Measurements from ENCODE around the gene PRR18.

Gene PRR18

DNA sequence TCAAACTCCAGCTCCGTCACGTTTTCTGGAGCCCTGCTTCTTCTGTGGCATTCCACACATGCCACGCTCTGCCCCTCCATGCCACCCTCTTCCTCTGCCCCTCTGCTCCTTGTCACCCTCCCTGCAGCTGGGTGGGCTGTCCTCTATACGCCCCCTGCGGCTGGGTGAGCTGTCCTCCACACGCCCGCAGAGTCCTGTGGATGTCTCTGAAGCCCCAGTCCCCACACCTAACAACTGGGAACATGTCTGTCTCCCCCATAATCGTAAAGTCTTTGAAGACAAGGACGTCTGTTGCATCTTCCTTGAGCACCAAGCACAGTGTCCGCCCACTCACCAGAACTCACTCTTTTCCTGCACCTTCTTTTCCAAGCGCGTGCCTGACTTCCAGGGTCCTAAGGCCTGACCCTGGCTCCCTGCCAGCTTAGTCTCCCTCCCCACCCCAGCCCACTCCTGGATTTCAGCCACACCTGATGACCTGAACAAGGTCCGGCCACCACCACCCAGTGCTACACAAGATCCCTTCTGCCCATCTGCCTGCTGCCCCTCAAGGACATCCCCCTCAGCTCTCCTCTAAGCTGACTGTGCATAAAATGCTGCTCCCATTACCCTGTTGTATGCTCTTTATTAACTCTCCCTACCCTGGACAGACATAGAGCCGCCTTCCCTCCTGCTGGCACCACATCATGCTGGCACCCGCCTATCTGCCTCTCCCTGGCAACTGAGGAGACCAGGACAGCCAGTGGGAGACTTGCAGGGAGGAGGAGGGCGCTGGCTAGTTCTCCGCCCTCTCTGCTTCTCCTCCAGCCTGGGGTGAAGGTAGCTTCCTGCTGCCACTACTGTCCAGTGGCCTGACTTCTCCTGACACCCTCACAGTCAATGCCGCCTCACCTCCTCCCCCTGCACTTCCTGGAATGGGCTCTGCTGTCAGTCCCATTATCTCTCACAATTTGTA lies 10.7 kb upstream of the PRR18 start:
- POLR2A ChIA-PET, result no interaction called here
- DNase-seq (ENCODE audit: extremely low spot score), result no peak

GRCh38 chr6:166318227-166318626 lies 10.0 kb upstream of the PRR18 start:
- TF ChIP-seq L3MBTL2 (conservative IDR thresholded peaks at IDR 0.05) (no peak), SUZ12 (IDR thresholded peaks at IDR 0.05) (no peak), ELF4 (IDR thresholded peaks at IDR 0.05) (no peak), NFRKB (IDR thresholded peaks at IDR 0.05) (no peak), FOXM1 (IDR thresholded peaks at IDR 0.05; ENCODE audit: borderline replicate concordance) (no peak), FOXA1 (IDR thresholded peaks at IDR 0.05) (no peak), LEF1 (IDR thresholded peaks at IDR 0.05; ENCODE audit: borderline replicate concordance) (no peak), ARNT (IDR thresholded peaks at IDR 0.05) (no peak), TARDBP (IDR thresholded peaks at IDR 0.05) (no peak), ZNF384 (IDR thresholded peaks at IDR 0.05) (no peak), FOXK2 (IDR thresholded peaks at IDR 0.05) (no peak), SP1 (IDR thresholded peaks at IDR 0.05) (no peak), CTBP1 (IDR thresholded peaks at IDR 0.05; ENCODE audit: borderline replicate concordance) (no peak)
- TF ChIP-seq, protein P1, sequence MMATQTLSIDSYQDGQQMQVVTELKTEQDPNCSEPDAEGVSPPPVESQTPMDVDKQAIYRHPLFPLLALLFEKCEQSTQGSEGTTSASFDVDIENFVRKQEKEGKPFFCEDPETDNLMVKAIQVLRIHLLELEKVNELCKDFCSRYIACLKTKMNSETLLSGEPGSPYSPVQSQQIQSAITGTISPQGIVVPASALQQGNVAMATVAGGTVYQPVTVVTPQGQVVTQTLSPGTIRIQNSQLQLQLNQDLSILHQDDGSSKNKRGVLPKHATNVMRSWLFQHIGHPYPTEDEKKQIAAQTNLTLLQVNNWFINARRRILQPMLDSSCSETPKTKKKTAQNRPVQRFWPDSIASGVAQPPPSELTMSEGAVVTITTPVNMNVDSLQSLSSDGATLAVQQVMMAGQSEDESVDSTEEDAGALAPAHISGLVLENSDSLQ (IDR thresholded peaks at IDR 0.05), result no peak
- ChIA-PET CTCF (interaction anchor here (0.6 to 1.2 kb wide), 2 partner anchors 63 to 82 kb away, joined by 3 to 4 read pairs; no protein-coding TSS in a partner anchor), POLR2A (no interaction called here)
- DNase-seq (ENCODE audit: extremely low spot score), result no peak

More for the DNA sequence above, 10.7 kb upstream of the PRR18 start:
- CTCF ChIA-PET, result interaction anchor here (0.6 to 1.2 kb wide), 2 partner anchors 63 to 82 kb away, joined by 3 to 4 read pairs; no protein-coding TSS in a partner anchor
- TF ChIP-seq LEF1 (IDR thresholded peaks at IDR 0.05; ENCODE audit: borderline replicate concordance) (no peak), CTBP1 (IDR thresholded peaks at IDR 0.05; ENCODE audit: borderline replicate concordance) (no peak), L3MBTL2 (conservative IDR thresholded peaks at IDR 0.05) (no peak), SP1 (IDR thresholded peaks at IDR 0.05) (no peak), ARNT (IDR thresholded peaks at IDR 0.05) (no peak), NFRKB (IDR thresholded peaks at IDR 0.05) (no peak), ELF4 (IDR thresholded peaks at IDR 0.05) (no peak), BHLHE40 (IDR thresholded peaks at IDR 0.05; ENCODE audit: borderline replicate concordance) (no peak)

- DNase-seq (ENCODE audit: extremely low spot score), result no peak
- TF ChIP-seq TARDBP (IDR thresholded peaks at IDR 0.05) (no peak), FOXM1 (IDR thresholded peaks at IDR 0.05; ENCODE audit: borderline replicate concordance) (no peak), BHLHE40 (IDR thresholded peaks at IDR 0.05; ENCODE audit: borderline replicate concordance) (no peak), HDGF (IDR thresholded peaks at IDR 0.05; ENCODE audit: borderline replicate concordance) (no peak), SUZ12 (IDR thresholded peaks at IDR 0.05) (no peak), ARNT (IDR thresholded peaks at IDR 0.05) (no peak), FOXA1 (IDR thresholded peaks at IDR 0.05) (no peak), CTBP1 (IDR thresholded peaks at IDR 0.05; ENCODE audit: borderline replicate concordance) (no peak), ZNF384 (IDR thresholded peaks at IDR 0.05) (no peak), L3MBTL2 (conservative IDR thresholded peaks at IDR 0.05) (no peak), NFRKB (IDR thresholded peaks at IDR 0.05) (no peak)
- TF ChIP-seq, protein P1 (IDR thresholded peaks at IDR 0.05), result no peak
- CTCF ChIA-PET, result interaction anchor here (0.6 to 1.2 kb wide), 2 partner anchors 64 to 83 kb away, joined by 3 to 4 read pairs; no protein-coding TSS in a partner anchor
- POLR2A ChIA-PET, result no interaction called here
These were observed 9.3 kb upstream of the PRR18 start for GRCh38 chr6:166317261-166318212.

- DNase-seq (ENCODE audit: extremely low spot score), result no peak
- TF ChIP-seq TARDBP (IDR thresholded peaks at IDR 0.05) (no peak), SUZ12 (IDR thresholded peaks at IDR 0.05) (no peak), ZNF384 (IDR thresholded peaks at IDR 0.05) (no peak), FOXM1 (IDR thresholded peaks at IDR 0.05; ENCODE audit: borderline replicate concordance) (no peak), LEF1 (IDR thresholded peaks at IDR 0.05; ENCODE audit: borderline replicate concordance) (no peak)
- ChIA-PET CTCF (no interaction called here), POLR2A (no interaction called here)
These were observed 7.2 kb upstream of the PRR18 start for GRCh38 chr6:166315436-166315835.

DNA sequence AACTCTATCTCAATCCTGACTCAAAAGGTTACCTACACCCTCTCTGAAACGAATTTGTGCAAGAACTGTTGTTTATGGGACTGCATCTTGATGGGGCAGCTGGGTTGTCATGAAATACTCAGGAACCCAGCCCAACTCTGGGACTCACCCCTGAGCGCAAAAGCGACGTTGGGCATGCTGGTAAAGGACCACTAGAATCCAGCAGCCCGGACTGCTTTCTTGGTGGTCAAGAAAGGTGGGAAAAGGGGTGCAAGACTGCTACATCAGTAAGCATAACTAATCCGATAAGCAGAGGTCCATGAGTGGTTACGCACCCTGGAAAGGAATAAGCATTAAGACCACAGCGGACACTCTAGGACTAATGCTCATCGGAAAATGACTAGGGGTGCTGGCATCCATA lies 6.3 kb upstream of the PRR18 start:
- ChIA-PET CTCF (interaction anchor here (0.6 to 2.5 kb wide), 4 partner anchors 12 to 86 kb away, joined by 3 to 14 read pairs (median 6); no protein-coding TSS in a partner anchor), POLR2A (no interaction called here)
- no peak for DNase-seq (ENCODE audit: extremely low spot score)
- TF ChIP-seq HDGF (IDR thresholded peaks at IDR 0.05; ENCODE audit: borderline replicate concordance) (no peak), ZNF384 (IDR thresholded peaks at IDR 0.05) (no peak)
